HEK293T (cell line): ENCODE measurements around the gene RPL26.

Source experiments
- ARNT ChIP-seq: fragments of 450-650 bp; IDR thresholded peaks from 2 replicates; pipeline ENCODE4 v1.6.1; 2017; ENCODE audit warnings: mild to moderate bottlenecking
- BHLHE40 ChIP-seq: fragments of 450-650 bp; IDR thresholded peaks from 2 replicates; pipeline ENCODE4 v1.6.1; 2016; ENCODE audit warnings: mild to moderate bottlenecking, moderate library complexity, borderline replicate concordance
- ELF4 ChIP-seq: fragments of 450-650 bp; IDR thresholded peaks from 2 replicates; pipeline ENCODE4 v1.6.1; 2017; ENCODE audit warnings: antibody characterized with exemption
- FOXA1 ChIP-seq: fragments of 450-650 bp; IDR thresholded peaks from 2 replicates; pipeline ENCODE4 v1.6.1; 2016; ENCODE audit warnings: mild to moderate bottlenecking
- FOXK2 ChIP-seq: fragments of 450-650 bp; IDR thresholded peaks from 2 replicates; pipeline ENCODE4 v1.6.1; 2016; ENCODE audit warnings: mild to moderate bottlenecking
- FOXM1 ChIP-seq: fragments of 450-650 bp; IDR thresholded peaks from 2 replicates; pipeline ENCODE4 v1.6.1; 2017; ENCODE audit warnings: mild to moderate bottlenecking, borderline replicate concordance
- HDGF ChIP-seq: fragments of 450-650 bp; IDR thresholded peaks from 2 replicates; pipeline ENCODE4 v1.6.1; 2017; ENCODE audit warnings: antibody characterized with exemption, borderline replicate concordance
- NFRKB ChIP-seq: fragments of 450-650 bp; IDR thresholded peaks from 2 replicates; pipeline ENCODE4 v1.6.1; 2016; ENCODE audit warnings: mild to moderate bottlenecking, moderate library complexity
- SP1 ChIP-seq: fragments of 450-650 bp; IDR thresholded peaks from 2 replicates; pipeline ENCODE4 v1.6.1; 2017
- SUZ12 ChIP-seq: fragments of 450-650 bp; IDR thresholded peaks from 2 replicates; pipeline ENCODE4 v1.6.1; 2016; ENCODE audit warnings: mild to moderate bottlenecking
- TARDBP ChIP-seq: fragments of 450-650 bp; IDR thresholded peaks from 2 replicates; pipeline ENCODE4 v1.6.1; 2016
- ZNF384 ChIP-seq: fragments of 450-650 bp; IDR thresholded peaks from 2 replicates; pipeline ENCODE4 v1.6.1; 2016
- TF ChIP-seq, protein P1 (sequence below): fragments of 450-650 bp; IDR thresholded peaks from 2 replicates; pipeline ENCODE4 v1.6.1; 2016

DNA sequence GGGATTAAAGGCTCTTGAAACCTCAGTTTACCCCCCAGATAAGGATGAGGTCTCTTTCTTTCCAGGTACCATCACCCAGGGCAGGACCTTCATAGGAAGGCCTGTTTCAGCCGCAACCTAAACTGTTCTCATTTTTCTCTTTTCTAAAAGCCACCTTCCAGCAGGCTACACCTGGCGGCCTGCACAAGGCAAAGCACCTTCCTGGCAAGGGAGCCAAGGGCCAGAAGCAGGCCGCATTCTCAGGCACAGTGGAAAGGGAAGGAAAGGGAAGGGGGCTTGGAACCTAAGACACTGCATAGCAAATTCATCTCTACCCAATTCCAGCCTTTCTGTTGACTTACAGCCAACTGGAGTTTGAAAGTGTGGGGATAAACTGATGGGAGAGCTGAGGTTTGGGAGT is 43.8 kb upstream of the RPL26 start:
- no peak for TF ChIP-seq SP1
- TF ChIP-seq BHLHE40: no peak
- TF ChIP-seq TARDBP: no peak
- no peak for TF ChIP-seq FOXM1
- no peak for TF ChIP-seq SUZ12
- TF ChIP-seq FOXK2: no peak
- no peak for TF ChIP-seq ELF4
- TF ChIP-seq, protein P1, sequence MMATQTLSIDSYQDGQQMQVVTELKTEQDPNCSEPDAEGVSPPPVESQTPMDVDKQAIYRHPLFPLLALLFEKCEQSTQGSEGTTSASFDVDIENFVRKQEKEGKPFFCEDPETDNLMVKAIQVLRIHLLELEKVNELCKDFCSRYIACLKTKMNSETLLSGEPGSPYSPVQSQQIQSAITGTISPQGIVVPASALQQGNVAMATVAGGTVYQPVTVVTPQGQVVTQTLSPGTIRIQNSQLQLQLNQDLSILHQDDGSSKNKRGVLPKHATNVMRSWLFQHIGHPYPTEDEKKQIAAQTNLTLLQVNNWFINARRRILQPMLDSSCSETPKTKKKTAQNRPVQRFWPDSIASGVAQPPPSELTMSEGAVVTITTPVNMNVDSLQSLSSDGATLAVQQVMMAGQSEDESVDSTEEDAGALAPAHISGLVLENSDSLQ: no peak
- TF ChIP-seq HDGF: no peak
- TF ChIP-seq ARNT: no peak
- no peak for TF ChIP-seq FOXA1
- no peak for TF ChIP-seq NFRKB
- TF ChIP-seq ZNF384: no peak
